Esophagus squamous epithelium (tissue), 5 donors: ENCODE results near the gene MMP24. TPM values are rescaled to one million over a fixed set of nuclear protein-coding genes. Genes with fewer than 3 reads are reported as not detected.

Source experiments
- DNase-seq: peaks from one replicate; lab custom pipeline; 2025; lab: John Stamatoyannopoulos, UW
- H3K27ac ChIP-seq, 4 donors: fragments of 200-600 bp; sonication (generic); one replicate each; pipeline ENCODE4 v1.5.1; 2016 to 2019; ENCODE audit warnings: mild to moderate bottlenecking in 1 of 4
- H3K27me3 ChIP-seq, 4 donors: fragments of 200-600 bp; sonication (generic); 1 replicate in 3 of 4; 2 replicates in 1 of 4; pipeline versions ENCODE4 v1.5.1 to v1.6.0; 2017 to 2021; ENCODE audit warnings: antibody characterized with exemption in 1 of 4
- H3K36me3 ChIP-seq, 3 donors: fragments of 200-600 bp; sonication (generic); one replicate each; pipeline ENCODE4 v1.5.1; 2016 to 2019
- H3K4me1 ChIP-seq, 3 donors: fragments of 200-600 bp; sonication (generic); one replicate each; pipeline ENCODE4 v1.5.1; 2017 to 2019
- H3K4me3 ChIP-seq, 4 donors: fragments of 200-600 bp; sonication (generic); 1 replicate in 3 of 4; 2 replicates in 1 of 4; pipeline ENCODE4 v1.5.1; 2016 to 2019; ENCODE audit warnings: mild to moderate bottlenecking in 2 of 4, moderate library complexity in 1 of 4
- H3K9me3 ChIP-seq, 3 donors: fragments of 200-600 bp; sonication (generic); one replicate each; pipeline ENCODE4 v1.5.1; 2016 to 2019
- POLR2A ChIP-seq, 4 donors: fragments of 450-650 bp; IDR thresholded peaks; one replicate each; pipeline ENCODE4 v1.6.1; 2017; ENCODE audit warnings: antibody characterized with exemption in 4 of 4, mild to moderate bottlenecking in 4 of 4, moderate library complexity in 3 of 4
- WGBS, 2 donors: methylation state at CpG; one replicate each; pipeline ENCODE4 v1.1.5; 2018; 5-methylcytosine and 5-hydroxymethylcytosine counted together
- intact Hi-C: fragments of 100-400 bp; cut with DNase I; formaldehyde crosslinking; loops from one replicate; pipeline ENCODE4 v1.15.0; 2022
- total RNA-seq, 4 donors: library from RNA; depleted of rRNA; stranded (reverse); fragments of >200 nt; gene quantifications; one replicate each; pipeline ENCODE4 v1.1.0, GENCODE V29; 2016
- TF ChIP-seq, protein P1 (sequence below), 6 experiments: fragments of 450-650 bp in 4 of 6; fragments of 200-600 bp in 2 of 6; sonication (generic) in 2 of 6; IDR thresholded peaks; one replicate each; pipeline ENCODE4 v1.5.1; 2016 to 2019; ENCODE audit warnings: antibody characterized with exemption in 6 of 6, mild to moderate bottlenecking in 4 of 6, moderate library complexity in 4 of 6
- donor health status: DM: yes; HTN: yes; CAD: no.

Gene MMP24
- total RNA-seq, 4 donors from 2014 or later: 0.06 to 0.38 (median 0.08) TPM; not detected in 1

DNA sequence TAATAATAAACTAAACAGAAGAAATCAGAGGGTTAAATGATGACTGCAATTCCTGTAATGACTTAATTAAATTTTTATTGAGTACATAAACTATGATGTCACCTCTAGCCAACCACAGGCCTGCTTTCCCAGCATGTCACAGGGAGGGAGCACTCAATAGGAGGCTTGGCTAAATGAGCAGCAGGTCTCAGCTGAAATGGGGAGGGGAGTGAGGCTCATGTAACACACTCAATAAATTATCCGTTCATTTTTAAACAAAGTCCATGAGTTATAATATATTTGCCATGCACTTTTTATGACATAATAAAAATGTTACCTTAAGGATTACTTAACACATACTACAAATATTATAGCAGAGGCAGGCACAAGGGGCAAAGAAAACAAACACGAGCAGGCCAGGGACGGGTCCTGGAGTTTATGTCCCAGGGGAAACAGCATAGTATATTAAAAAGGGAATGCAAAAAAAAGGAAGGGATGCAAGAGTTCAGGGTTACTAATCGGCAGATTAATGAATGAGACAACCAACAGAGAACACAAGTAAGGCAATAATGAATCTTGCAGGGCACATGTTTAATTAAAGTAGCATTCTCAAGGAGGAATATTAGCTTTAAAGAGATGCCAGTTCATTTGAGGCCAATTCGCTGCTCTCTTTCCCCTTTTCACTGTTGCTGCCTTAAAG is 92.8 kb downstream of the MMP24 start:
- intact Hi-C loops: no loop called here
- H3K4me1 ChIP-seq: peaks cover 4 to 36% (median 19%) of the 10 kb centered on the region in 3 donors
- no peaks in the 10 kb centered on the region for H3K27me3 ChIP-seq
- peaks cover 0 to 3% (median 0%) of the 10 kb centered on the region in 3 donors for H3K36me3 ChIP-seq
- TF ChIP-seq POLR2A (IDR thresholded peaks at IDR 0.05): no peak
- TF ChIP-seq, protein P1, sequence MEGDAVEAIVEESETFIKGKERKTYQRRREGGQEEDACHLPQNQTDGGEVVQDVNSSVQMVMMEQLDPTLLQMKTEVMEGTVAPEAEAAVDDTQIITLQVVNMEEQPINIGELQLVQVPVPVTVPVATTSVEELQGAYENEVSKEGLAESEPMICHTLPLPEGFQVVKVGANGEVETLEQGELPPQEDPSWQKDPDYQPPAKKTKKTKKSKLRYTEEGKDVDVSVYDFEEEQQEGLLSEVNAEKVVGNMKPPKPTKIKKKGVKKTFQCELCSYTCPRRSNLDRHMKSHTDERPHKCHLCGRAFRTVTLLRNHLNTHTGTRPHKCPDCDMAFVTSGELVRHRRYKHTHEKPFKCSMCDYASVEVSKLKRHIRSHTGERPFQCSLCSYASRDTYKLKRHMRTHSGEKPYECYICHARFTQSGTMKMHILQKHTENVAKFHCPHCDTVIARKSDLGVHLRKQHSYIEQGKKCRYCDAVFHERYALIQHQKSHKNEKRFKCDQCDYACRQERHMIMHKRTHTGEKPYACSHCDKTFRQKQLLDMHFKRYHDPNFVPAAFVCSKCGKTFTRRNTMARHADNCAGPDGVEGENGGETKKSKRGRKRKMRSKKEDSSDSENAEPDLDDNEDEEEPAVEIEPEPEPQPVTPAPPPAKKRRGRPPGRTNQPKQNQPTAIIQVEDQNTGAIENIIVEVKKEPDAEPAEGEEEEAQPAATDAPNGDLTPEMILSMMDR (IDR thresholded peaks at IDR 0.05): no peak
- H3K9me3 ChIP-seq: no peaks in the 10 kb centered on the region
- no peak overlapping the region for H3K4me3 ChIP-seq
- no peak for DNase-seq
- H3K27ac ChIP-seq: peak overlapping the region; percentile 66 to 89 (median 80)
- WGBS, 2 donors: 45 to 49% methylated on average over 5 of the region's 5 CpGs

DNA sequence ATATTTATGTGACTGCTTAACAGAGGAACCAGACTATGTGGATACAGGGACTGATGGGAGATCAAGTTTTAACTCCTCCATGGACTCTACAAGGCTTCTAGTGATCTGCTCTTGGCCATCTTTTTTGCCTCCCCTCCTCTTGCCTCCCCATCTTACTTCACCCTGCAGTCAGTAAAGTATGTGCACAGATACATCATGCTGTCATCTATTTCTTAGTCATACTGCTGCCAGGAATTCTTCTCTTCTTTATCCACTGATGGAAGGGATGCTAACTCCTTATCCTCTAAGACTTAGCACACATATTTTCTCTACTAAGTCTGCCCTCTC is 93.3 kb downstream of the MMP24 start:
- intact Hi-C loops: no loop called here
- peak overlapping the region; percentile 29 to 89 (median 80) for H3K27ac ChIP-seq
- no peaks in the 10 kb centered on the region for H3K9me3 ChIP-seq
- H3K27me3 ChIP-seq: no peaks in the 10 kb centered on the region
- DNase-seq: no peak
- TF ChIP-seq POLR2A (IDR thresholded peaks at IDR 0.05): no peak
- TF ChIP-seq, protein P1 (IDR thresholded peaks at IDR 0.05): no peak
- H3K4me3 ChIP-seq: no peak overlapping the region
- peaks cover 0 to 3% (median 0%) of the 10 kb centered on the region in 3 donors for H3K36me3 ChIP-seq
- peaks cover 4 to 36% (median 19%) of the 10 kb centered on the region in 3 donors for H3K4me1 ChIP-seq

DNA sequence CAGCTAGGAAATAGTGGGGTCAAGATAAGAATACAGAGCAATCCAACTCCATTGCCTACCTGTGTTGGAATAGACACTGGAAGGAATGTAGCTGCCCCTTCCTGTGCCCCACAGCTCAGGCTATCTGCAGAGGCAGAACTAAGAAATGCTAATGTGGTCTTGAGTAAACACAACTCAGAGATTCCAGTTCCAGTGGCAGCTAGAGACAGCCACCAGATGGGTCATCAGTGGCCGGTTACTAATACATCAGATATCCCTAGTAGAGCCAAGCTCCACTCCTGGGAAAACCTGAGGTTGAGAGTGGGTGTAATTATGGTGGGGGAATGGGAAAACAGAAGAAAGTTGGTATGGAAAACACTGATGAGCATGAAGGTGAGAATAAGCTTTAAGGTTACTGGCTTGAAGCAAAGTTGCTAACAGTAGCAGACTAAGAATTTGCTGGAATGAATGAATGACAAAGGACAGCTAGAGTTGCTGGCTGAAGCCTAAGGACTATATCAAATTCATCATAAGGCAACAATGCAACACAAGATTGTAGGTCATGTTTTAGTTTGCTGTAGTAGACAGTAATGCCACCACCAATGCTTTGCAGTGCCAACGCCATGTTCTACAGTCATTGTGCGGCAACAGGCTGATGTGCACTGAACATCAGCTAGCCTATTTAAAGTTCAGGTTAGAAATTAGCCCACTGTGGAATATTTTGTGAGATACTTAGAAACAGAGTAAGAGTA is 94.1 kb downstream of the MMP24 start:
- 92 to 93% methylated on average over 3 of the region's 3 CpGs for WGBS, 2 donors
- Histone ChIP-seq H3K27me3 (no peaks in the 10 kb centered on the region), H3K36me3 (peaks cover 0 to 3% (median 0%) of the 10 kb centered on the region in 3 donors), H3K4me1 (peaks cover 4 to 36% (median 19%) of the 10 kb centered on the region in 3 donors), H3K27ac (peak overlapping the region in 1 of 4 donors; percentile 84), H3K4me3 (no peak overlapping the region), H3K9me3 (no peaks in the 10 kb centered on the region)
- intact Hi-C loops: no loop called here
- DNase-seq: no peak
- no peak for TF ChIP-seq POLR2A (IDR thresholded peaks at IDR 0.05)
- TF ChIP-seq, protein P1 (IDR thresholded peaks at IDR 0.05): no peak

DNA sequence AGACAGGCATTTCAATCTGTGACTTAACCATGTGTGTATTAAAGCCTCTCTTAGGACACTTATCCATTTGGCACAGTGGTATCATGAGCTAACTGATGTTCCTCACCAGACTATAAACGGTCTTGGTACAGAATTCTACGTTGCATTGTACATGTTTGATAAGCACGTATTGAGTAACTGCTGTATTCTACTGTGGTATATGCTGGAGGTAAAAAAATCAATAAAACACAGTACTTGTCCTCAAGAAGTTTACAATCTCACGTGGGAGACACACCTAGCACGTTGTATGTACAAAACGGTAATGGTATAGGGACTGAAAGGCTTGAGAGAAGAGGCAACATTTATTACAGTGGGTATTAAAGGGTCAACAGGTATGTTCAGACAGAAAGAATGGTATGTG is 98.9 kb downstream of the MMP24 start:
- no peak for DNase-seq
- WGBS, 2 donors: 87 to 92% methylated on average over 6 of the region's 6 CpGs
- Histone ChIP-seq H3K36me3 (no peaks in the 10 kb centered on the region), H3K4me1 (peaks cover 1 to 23% (median 7%) of the 10 kb centered on the region in 3 donors), H3K27ac (no peak overlapping the region), H3K9me3 (no peaks in the 10 kb centered on the region), H3K27me3 (no peaks in the 10 kb centered on the region), H3K4me3 (no peak overlapping the region)
- TF ChIP-seq, protein P1 (IDR thresholded peaks at IDR 0.05): no peak
- TF ChIP-seq POLR2A (IDR thresholded peaks at IDR 0.05): no peak
- intact Hi-C loops: no loop called here
